HepG2 (cell line): ENCODE measurements around the gene SERPINA9. TPM values are rescaled to one million over a fixed set of nuclear protein-coding genes. Genes with fewer than 3 reads are reported as not detected.
A peak's percentile ranks its signal among the peaks of the same experiment; 100 is the strongest.

Experiments used
- ARNT2 ChIP-seq: sonication (generic); formaldehyde crosslinking; IDR thresholded peaks from 2 replicates; pipeline ENCODE4 v1.8.0; 2022; ENCODE audit warnings: mild to moderate bottlenecking, low read depth, missing genetic modification reagents, moderate library complexity
- CEBPB ChIP-seq: IDR thresholded peaks from 2 replicates; pipeline ENCODE4 v1.6.1; 2011; ENCODE audit warnings: low read depth, low read length, improper control_type of control experiment, borderline replicate concordance
- EP300 ChIP-seq, 3 experiments: sonication (generic) in 1 of 3; formaldehyde crosslinking in 1 of 3; IDR thresholded peaks; 2 replicates each; pipeline versions ENCODE4 v1.5.1 to v1.6.1; 2011 to 2020; ENCODE audit warnings: low read depth in 2 of 3, low read length in 2 of 3, borderline replicate concordance in 1 of 3, improper control_type of control experiment in 1 of 3, mild to moderate bottlenecking in 1 of 3, missing genetic modification reagents in 1 of 3, moderate library complexity in 1 of 3
- ESRRA ChIP-seq: sonication (generic); formaldehyde crosslinking; IDR thresholded peaks from 2 replicates; pipeline ENCODE4 v1.5.1; 2020; ENCODE audit warnings: mild to moderate bottlenecking, low read depth, missing genetic modification reagents
- HMGA1 ChIP-seq: sonication (generic); formaldehyde crosslinking; conservative IDR thresholded peaks from 2 replicates; pipeline ENCODE4 v1.4.0; 2020; ENCODE audit warnings: missing genetic modification reagents
- KDM6A ChIP-seq: IDR thresholded peaks from 2 replicates; pipeline ENCODE4 v1.6.1; 2016; ENCODE audit warnings: low read depth
- NR1H2 ChIP-seq: sonication (generic); formaldehyde crosslinking; IDR thresholded peaks from 2 replicates; pipeline ENCODE4 v1.8.1; 2022; ENCODE audit warnings: low read depth, missing genetic modification reagents, borderline replicate concordance
- RBFOX2 ChIP-seq: fragments of 200-400 bp; formaldehyde crosslinking; IDR thresholded peaks from 2 replicates; pipeline ENCODE4 v1.6.1; 2017; ENCODE audit warnings: low read depth, mild to moderate bottlenecking, low read length
- SRSF1 ChIP-seq: fragments of 200-400 bp; formaldehyde crosslinking; optimal IDR thresholded peaks from 2 replicates; pipeline ENCODE3; 2017; ENCODE audit warnings: mild to moderate bottlenecking, low read depth, low read length, moderate library complexity
- TGIF2 ChIP-seq: IDR thresholded peaks from 2 replicates; pipeline ENCODE4 v1.6.1; 2016; ENCODE audit warnings: control low read depth, missing compliant biosample characterization
- THAP11 ChIP-seq: IDR thresholded peaks from 2 replicates; pipeline ENCODE4 v1.6.1; 2016; ENCODE audit warnings: missing biosample characterization, missing genetic modification reagents
- ZBTB38 ChIP-seq: sonication (generic); formaldehyde crosslinking; IDR thresholded peaks from 2 replicates; pipeline ENCODE4 v1.5.1; 2020; ENCODE audit warnings: mild to moderate bottlenecking, missing genetic modification reagents
- ZFP90 ChIP-seq: sonication (generic); formaldehyde crosslinking; IDR thresholded peaks from 2 replicates; pipeline ENCODE4 v1.8.0; 2022; ENCODE audit warnings: missing genetic modification reagents, mild to moderate bottlenecking, inconsistent platforms, borderline replicate concordance
- ZNF274 ChIP-seq: sonication (generic); formaldehyde crosslinking; IDR thresholded peaks from 2 replicates; pipeline ENCODE4 v1.5.1; 2020; ENCODE audit warnings: mild to moderate bottlenecking, missing genetic modification reagents
- ZNF282 ChIP-seq: fragments of 450-650 bp; IDR thresholded peaks from 2 replicates; pipeline ENCODE4 v1.6.1; 2018; ENCODE audit not compliant: partially characterized antibody
- ZNF337 ChIP-seq: sonication (generic); formaldehyde crosslinking; IDR thresholded peaks from 2 replicates; pipeline ENCODE4 v1.5.1; 2020; ENCODE audit warnings: missing genetic modification reagents, low read depth, mild to moderate bottlenecking, borderline replicate concordance
- ZNF510 ChIP-seq: sonication (generic); formaldehyde crosslinking; IDR thresholded peaks from 2 replicates; pipeline ENCODE4 v1.4.0; 2020; ENCODE audit warnings: low read depth, mild to moderate bottlenecking, missing genetic modification reagents
- ZNF749 ChIP-seq: sonication (generic); formaldehyde crosslinking; IDR thresholded peaks from 2 replicates; pipeline ENCODE4 v1.8.0; 2022; ENCODE audit warnings: mild to moderate bottlenecking, missing genetic modification reagents, moderate library complexity, borderline replicate concordance
- ZSCAN20 ChIP-seq: sonication (generic); formaldehyde crosslinking; IDR thresholded peaks from 2 replicates; pipeline ENCODE4 v1.4.0; 2020; ENCODE audit warnings: missing genetic modification reagents, mild to moderate bottlenecking, borderline replicate concordance
- polyA plus RNA-seq, 8 experiments: library from polyadenylated mRNA; depleted of rRNA in 3 of 8; stranded (reverse) in 7 of 8; unstranded in 1 of 8; fragments of >200 nt; fragmentation: Illumina TruSeq in 4 of 8; extraction: Trizol in 4 of 8; gene quantifications; 2 replicates each; pipeline versions ENCODE4 v1.2.1 to v1.2.3, GENCODE V29; 2011 to 2016; ENCODE audit warnings: low read depth in 4 of 8, missing spikeins in 1 of 8, mixed read lengths in 1 of 8; ENCODE audit not compliant: insufficient read depth in 1 of 8
- total RNA-seq, 5 experiments: library from RNA; depleted of rRNA; stranded (reverse); fragments of >200 nt; fragmentation: Illumina TruSeq; extraction: Trizol; gene quantifications; 2 replicates each; pipeline ENCODE4 v1.2.3, GENCODE V29; 2016; ENCODE audit warnings: low read depth in 1 of 5
- TF ChIP-seq, protein P1 (sequence below): sonication (generic); formaldehyde crosslinking; IDR thresholded peaks from 2 replicates; pipeline ENCODE4 v1.4.0; 2020; ENCODE audit warnings: mild to moderate bottlenecking, missing genetic modification reagents, borderline replicate concordance
- TF ChIP-seq, protein P2 (sequence below): sonication (generic); formaldehyde crosslinking; IDR thresholded peaks from 2 replicates; pipeline ENCODE4 v1.4.0; 2020; ENCODE audit warnings: missing genetic modification reagents

The SERPINA9 gene
- total and polyA plus RNA-seq, 2 of the 13 experiments (the other 11 are each of a cell fraction or from before 2014, with no cell fraction given): 0.21 TPM; not detected in 1

DNA sequence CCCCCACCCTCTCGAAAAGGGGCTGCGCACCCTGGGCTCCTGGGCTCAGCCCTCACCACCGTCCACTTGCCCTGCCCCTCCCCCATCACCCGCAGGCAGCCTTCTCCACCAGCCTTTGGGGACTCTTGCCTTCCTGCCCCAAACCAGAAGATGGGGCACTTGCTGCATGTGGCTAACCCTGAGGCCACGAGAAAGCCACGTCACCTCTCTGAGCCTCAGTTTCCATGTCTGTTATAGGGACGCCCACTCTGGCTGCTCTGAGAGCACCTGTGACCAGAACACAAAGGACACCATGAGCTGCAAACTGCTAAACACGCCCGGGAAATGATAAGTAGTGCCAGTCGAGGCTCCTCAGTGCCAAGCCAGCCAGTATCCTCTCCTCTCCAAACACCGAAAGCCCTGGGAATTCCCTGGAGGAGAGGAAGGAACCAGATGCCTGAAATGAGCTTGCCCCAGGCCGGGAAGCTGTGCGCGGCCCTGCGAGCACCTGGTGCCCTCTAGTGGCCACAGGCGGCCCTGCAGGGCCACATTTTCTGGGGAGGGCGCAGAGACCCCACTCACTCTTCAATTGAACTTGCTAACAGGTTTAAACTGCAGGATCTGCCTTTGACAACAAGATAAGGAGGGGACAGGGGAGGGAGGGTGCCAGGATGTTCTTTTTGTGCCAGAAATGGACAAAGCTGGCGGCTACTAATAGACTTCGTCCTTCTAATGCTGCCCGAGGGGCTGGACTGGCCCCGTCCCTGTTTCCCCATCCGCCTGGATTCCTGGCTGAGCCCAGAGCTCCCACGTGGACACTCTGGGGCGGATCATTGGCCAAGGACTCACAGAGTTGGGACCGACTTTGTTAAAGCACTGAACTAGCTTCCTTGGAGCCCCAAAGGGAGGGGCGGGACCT lies 10.2 kb upstream of the SERPINA9 start (continued):
- TF ChIP-seq, protein P1, sequence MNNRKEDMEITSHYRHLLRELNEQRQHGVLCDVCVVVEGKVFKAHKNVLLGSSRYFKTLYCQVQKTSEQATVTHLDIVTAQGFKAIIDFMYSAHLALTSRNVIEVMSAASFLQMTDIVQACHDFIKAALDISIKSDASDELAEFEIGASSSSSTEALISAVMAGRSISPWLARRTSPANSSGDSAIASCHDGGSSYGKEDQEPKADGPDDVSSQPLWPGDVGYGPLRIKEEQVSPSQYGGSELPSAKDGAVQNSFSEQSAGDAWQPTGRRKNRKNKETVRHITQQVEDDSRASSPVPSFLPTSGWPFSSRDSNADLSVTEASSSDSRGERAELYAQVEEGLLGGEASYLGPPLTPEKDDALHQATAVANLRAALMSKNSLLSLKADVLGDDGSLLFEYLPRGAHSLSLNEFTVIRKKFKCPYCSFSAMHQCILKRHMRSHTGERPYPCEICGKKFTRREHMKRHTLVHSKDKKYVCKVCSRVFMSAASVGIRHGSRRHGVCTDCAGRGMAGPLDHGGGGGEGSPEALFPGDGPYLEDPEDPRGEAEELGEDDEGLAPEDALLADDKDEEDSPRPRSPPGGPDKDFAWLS (CRISPR knock-in tag): no peak
- no peak for TF ChIP-seq NR1H2 (CRISPR knock-in tag)
- TF ChIP-seq HMGA1 (CRISPR knock-in tag): no peak
- no peak for TF ChIP-seq CEBPB
- TF ChIP-seq ZFP90 (CRISPR knock-in tag): peak; percentile 61; the same call in 1 of the 2 replicates
- no peak for TF ChIP-seq TGIF2 (CRISPR knock-in tag)
- no peak for TF ChIP-seq RBFOX2
- TF ChIP-seq, protein P2, sequence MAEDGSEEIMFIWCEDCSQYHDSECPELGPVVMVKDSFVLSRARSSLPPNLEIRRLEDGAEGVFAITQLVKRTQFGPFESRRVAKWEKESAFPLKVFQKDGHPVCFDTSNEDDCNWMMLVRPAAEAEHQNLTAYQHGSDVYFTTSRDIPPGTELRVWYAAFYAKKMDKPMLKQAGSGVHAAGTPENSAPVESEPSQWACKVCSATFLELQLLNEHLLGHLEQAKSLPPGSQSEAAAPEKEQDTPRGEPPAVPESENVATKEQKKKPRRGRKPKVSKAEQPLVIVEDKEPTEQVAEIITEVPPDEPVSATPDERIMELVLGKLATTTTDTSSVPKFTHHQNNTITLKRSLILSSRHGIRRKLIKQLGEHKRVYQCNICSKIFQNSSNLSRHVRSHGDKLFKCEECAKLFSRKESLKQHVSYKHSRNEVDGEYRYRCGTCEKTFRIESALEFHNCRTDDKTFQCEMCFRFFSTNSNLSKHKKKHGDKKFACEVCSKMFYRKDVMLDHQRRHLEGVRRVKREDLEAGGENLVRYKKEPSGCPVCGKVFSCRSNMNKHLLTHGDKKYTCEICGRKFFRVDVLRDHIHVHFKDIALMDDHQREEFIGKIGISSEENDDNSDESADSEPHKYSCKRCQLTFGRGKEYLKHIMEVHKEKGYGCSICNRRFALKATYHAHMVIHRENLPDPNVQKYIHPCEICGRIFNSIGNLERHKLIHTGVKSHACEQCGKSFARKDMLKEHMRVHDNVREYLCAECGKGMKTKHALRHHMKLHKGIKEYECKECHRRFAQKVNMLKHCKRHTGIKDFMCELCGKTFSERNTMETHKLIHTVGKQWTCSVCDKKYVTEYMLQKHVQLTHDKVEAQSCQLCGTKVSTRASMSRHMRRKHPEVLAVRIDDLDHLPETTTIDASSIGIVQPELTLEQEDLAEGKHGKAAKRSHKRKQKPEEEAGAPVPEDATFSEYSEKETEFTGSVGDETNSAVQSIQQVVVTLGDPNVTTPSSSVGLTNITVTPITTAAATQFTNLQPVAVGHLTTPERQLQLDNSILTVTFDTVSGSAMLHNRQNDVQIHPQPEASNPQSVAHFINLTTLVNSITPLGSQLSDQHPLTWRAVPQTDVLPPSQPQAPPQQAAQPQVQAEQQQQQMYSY: no peak
- TF ChIP-seq ZNF510 (CRISPR knock-in tag): no peak
- no peak for TF ChIP-seq ZNF337 (CRISPR knock-in tag)
- TF ChIP-seq THAP11 (CRISPR knock-in tag): 0 out of 2 replicates have a peak, but pooled peaks have one; percentile 9
- TF ChIP-seq KDM6A: no peak
- TF ChIP-seq ESRRA (CRISPR knock-in tag): no peak
- TF ChIP-seq EP300 (IDR thresholded peaks at IDR 0.05; ENCODE audit: low read depth in 2 of 2, low read length in 2 of 2): 0 out of 4 replicates have a peak, but pooled peaks of 1 of the 2 experiments have one; percentile 9
- no peak for TF ChIP-seq EP300 (CRISPR knock-in tag; IDR thresholded peaks at IDR 0.05; ENCODE audit: borderline replicate concordance)
- TF ChIP-seq ZSCAN20 (CRISPR knock-in tag): no peak
- TF ChIP-seq ZNF282: no peak
- TF ChIP-seq ZBTB38: peak; percentile 94
- no peak for TF ChIP-seq SRSF1
- TF ChIP-seq ZNF274 (CRISPR knock-in tag): no peak
- no peak for TF ChIP-seq ZNF749
- TF ChIP-seq ARNT2 (CRISPR knock-in tag): no peak
